ENCODE results near the gene SEL1L2.

GRCh38 chr20:13868331-13868730 lies 122.1 kb downstream of the SEL1L2 start:
- no peak for TF ChIP-seq CTCF (conservative IDR thresholded peaks at IDR 0.05; ENCODE audit: low read length)
- no peak for TF ChIP-seq EZH2phosphoT487 (IDR thresholded peaks at IDR 0.05; ENCODE audit: borderline replicate concordance)
